ENCODE data around the gene CILP2.

Gene CILP2

GRCh38 chr19:19529783-19530422, 8.2 kb upstream of the CILP2 start:
- in situ Hi-C loops (cut with MboI; ENCODE audit: low sequenced_read_pairs, unreplicated experiment) = loop anchor here (10.0 to 25.0 kb wide), 2 partner anchors 425 to 757 kb away; no protein-coding TSS in a partner anchor
- no peak for TF ChIP-seq CTCF (IDR thresholded peaks at IDR 0.05; ENCODE audit: borderline replicate concordance, control extremely low read depth, extremely low read depth, insufficient read depth, missing control alignments)
- DNase-seq (ENCODE audit: low spot score) = no peak

GRCh38 chr19:19530423-19530804, 7.7 kb upstream of the CILP2 start:
- TF ChIP-seq CTCF (IDR thresholded peaks at IDR 0.05; ENCODE audit: borderline replicate concordance, control extremely low read depth, extremely low read depth, insufficient read depth, missing control alignments) = no peak
- in situ Hi-C loops (cut with MboI; ENCODE audit: low sequenced_read_pairs, unreplicated experiment) = loop anchor here (10.0 to 25.0 kb wide), 2 partner anchors 424 to 757 kb away; no protein-coding TSS in a partner anchor
- no peak for DNase-seq (ENCODE audit: low spot score)

- TF ChIP-seq CTCF (IDR thresholded peaks at IDR 0.05; ENCODE audit: borderline replicate concordance, control extremely low read depth, extremely low read depth, insufficient read depth, missing control alignments) = no peak
- in situ Hi-C loops (cut with MboI; ENCODE audit: low sequenced_read_pairs, unreplicated experiment) = loop anchor here (10.0 to 25.0 kb wide), 2 partner anchors 424 to 756 kb away; no protein-coding TSS in a partner anchor
- DNase-seq (ENCODE audit: low spot score) = no peak
These were observed 7.2 kb upstream of the CILP2 start for GRCh38 chr19:19530889-19531288.

- TF ChIP-seq CTCF (IDR thresholded peaks at IDR 0.05; ENCODE audit: borderline replicate concordance, control extremely low read depth, extremely low read depth, insufficient read depth, missing control alignments) = peak; percentile 96
- in situ Hi-C loops (cut with MboI; ENCODE audit: low sequenced_read_pairs, unreplicated experiment) = loop anchor here (10.0 to 25.0 kb wide), 2 partner anchors 423 to 755 kb away; no protein-coding TSS in a partner anchor
- DNase-seq (ENCODE audit: low spot score) = peak; percentile 86
These were observed 5.9 kb upstream of the CILP2 start for GRCh38 chr19:19531951-19532805.

GRCh38 chr19:19532806-19533701, 5.0 kb upstream of the CILP2 start:
- no peak for TF ChIP-seq CTCF (IDR thresholded peaks at IDR 0.05; ENCODE audit: borderline replicate concordance, control extremely low read depth, extremely low read depth, insufficient read depth, missing control alignments)
- no peak for DNase-seq (ENCODE audit: low spot score)
- in situ Hi-C loops (cut with MboI; ENCODE audit: low sequenced_read_pairs, unreplicated experiment) = loop anchor here (10.0 to 25.0 kb wide), 2 partner anchors 422 to 754 kb away; no protein-coding TSS in a partner anchor

- no peak for TF ChIP-seq CTCF (IDR thresholded peaks at IDR 0.05; ENCODE audit: borderline replicate concordance, control extremely low read depth, extremely low read depth, insufficient read depth, missing control alignments)
- DNase-seq (ENCODE audit: low spot score) = no peak
- in situ Hi-C loops (cut with MboI; ENCODE audit: low sequenced_read_pairs, unreplicated experiment) = loop anchor here (10.0 to 25.0 kb wide), 2 partner anchors 421 to 753 kb away; no protein-coding TSS in a partner anchor
These were observed 4.2 kb upstream of the CILP2 start for GRCh38 chr19:19533841-19534240.

Data from GM13976 (cell line).